CD8-positive, alpha-beta memory T cell (primary cell): ENCODE measurements around the gene IDUA. TPM values are rescaled to one million over a fixed set of nuclear protein-coding genes. Genes with fewer than 3 reads are reported as not detected.

Source experiments
- CTCF ChIA-PET: fragments of 350-600 bp; sonication (Branson Sonifier 250); formaldehyde crosslinking; loops from one replicate; lab custom pipeline; 2021; ENCODE audit warnings: antibody characterized with exemption; lab: Charles Lee
- POLR2A ChIA-PET: fragments of 350-600 bp; sonication (Branson Sonifier 250); formaldehyde crosslinking; loops from one replicate; lab custom pipeline; 2021; ENCODE audit warnings: antibody characterized with exemption; lab: Charles Lee
- DNase-seq, 5 donors: peaks; one replicate each; pipeline versions ENCODE4 v3.0.0 to v3.0.0-alpha.2; 2020 to 2022; ENCODE audit warnings: mixed read lengths in 1 of 5
- H3K27ac ChIP-seq: one replicate; pipeline ENCODE4 v1.7.0; 2013; ENCODE audit warnings: low read depth, mild to moderate bottlenecking, low read length, moderate library complexity
- H3K27me3 ChIP-seq: 2 replicates; pipeline ENCODE4 v1.7.0; 2013; ENCODE audit warnings: low read length, mild to moderate bottlenecking; ENCODE audit not compliant: insufficient read depth, poor library complexity, severe bottlenecking
- H3K36me3 ChIP-seq: 2 replicates; pipeline ENCODE4 v1.7.0; 2013; ENCODE audit warnings: mild to moderate bottlenecking, low read length, moderate library complexity; ENCODE audit not compliant: insufficient read depth
- H3K4me1 ChIP-seq: 2 replicates; pipeline ENCODE4 v1.7.0; 2013; ENCODE audit warnings: mild to moderate bottlenecking, low read length, moderate library complexity; ENCODE audit not compliant: insufficient read depth
- H3K4me3 ChIP-seq: 2 replicates; pipeline ENCODE4 v1.7.0; 2013; ENCODE audit warnings: mild to moderate bottlenecking, low read length
- H3K9me3 ChIP-seq: 2 replicates; pipeline ENCODE4 v1.7.0; 2013; ENCODE audit warnings: mild to moderate bottlenecking, low read length
- H3K27ac Mint-ChIP-seq, 8 donors: one replicate each; pipeline ENCODE4 v1.8.0; 2020 to 2021; ENCODE audit warnings: mixed read lengths in 8 of 8, mild to moderate bottlenecking in 6 of 8, inconsistent platforms in 3 of 8, moderate library complexity in 3 of 8
- H3K27me3 Mint-ChIP-seq, 2 donors: one replicate each; pipeline ENCODE4 v1.8.0; 2020 to 2021; ENCODE audit warnings: mixed read lengths in 2 of 2, mild to moderate bottlenecking in 1 of 2, moderate library complexity in 1 of 2
- H3K36me3 Mint-ChIP-seq, 3 donors: one replicate each; pipeline ENCODE4 v1.8.0; 2020 to 2021; ENCODE audit warnings: mixed read lengths in 3 of 3, inconsistent platforms in 1 of 3, mild to moderate bottlenecking in 1 of 3
- H3K4me1 Mint-ChIP-seq, 3 donors: one replicate each; pipeline ENCODE4 v1.8.0; 2020 to 2021; ENCODE audit warnings: mixed read lengths in 3 of 3, inconsistent platforms in 1 of 3, mild to moderate bottlenecking in 1 of 3
- H3K4me3 Mint-ChIP-seq, 7 donors: one replicate each; pipeline ENCODE4 v1.8.0; 2020 to 2021; ENCODE audit warnings: mixed read lengths in 7 of 7, mild to moderate bottlenecking in 6 of 7, moderate library complexity in 4 of 7, inconsistent platforms in 2 of 7
- H3K9me3 Mint-ChIP-seq, 5 donors: one replicate each; pipeline ENCODE4 v1.8.0; 2020 to 2022; ENCODE audit warnings: mixed read lengths in 5 of 5, mild to moderate bottlenecking in 3 of 5, moderate library complexity in 2 of 5, inconsistent platforms in 1 of 5
- polyA plus RNA-seq: library from polyadenylated mRNA; unstranded; fragments of 300-500 nt; fragmentation: Illumina TruSeq; gene quantifications from one replicate; pipeline ENCODE4 v1.2.3, GENCODE V29; 2021
- total RNA-seq, 2 experiments: library from RNA; stranded (reverse); gene quantifications; one replicate each; pipeline ENCODE4 v1.2.3, GENCODE V29; 2021

The IDUA gene
- total and polyA plus RNA-seq, 3 experiments from 2014 or later, result 9.3 to 19.1 (median 18.7) TPM

DNA sequence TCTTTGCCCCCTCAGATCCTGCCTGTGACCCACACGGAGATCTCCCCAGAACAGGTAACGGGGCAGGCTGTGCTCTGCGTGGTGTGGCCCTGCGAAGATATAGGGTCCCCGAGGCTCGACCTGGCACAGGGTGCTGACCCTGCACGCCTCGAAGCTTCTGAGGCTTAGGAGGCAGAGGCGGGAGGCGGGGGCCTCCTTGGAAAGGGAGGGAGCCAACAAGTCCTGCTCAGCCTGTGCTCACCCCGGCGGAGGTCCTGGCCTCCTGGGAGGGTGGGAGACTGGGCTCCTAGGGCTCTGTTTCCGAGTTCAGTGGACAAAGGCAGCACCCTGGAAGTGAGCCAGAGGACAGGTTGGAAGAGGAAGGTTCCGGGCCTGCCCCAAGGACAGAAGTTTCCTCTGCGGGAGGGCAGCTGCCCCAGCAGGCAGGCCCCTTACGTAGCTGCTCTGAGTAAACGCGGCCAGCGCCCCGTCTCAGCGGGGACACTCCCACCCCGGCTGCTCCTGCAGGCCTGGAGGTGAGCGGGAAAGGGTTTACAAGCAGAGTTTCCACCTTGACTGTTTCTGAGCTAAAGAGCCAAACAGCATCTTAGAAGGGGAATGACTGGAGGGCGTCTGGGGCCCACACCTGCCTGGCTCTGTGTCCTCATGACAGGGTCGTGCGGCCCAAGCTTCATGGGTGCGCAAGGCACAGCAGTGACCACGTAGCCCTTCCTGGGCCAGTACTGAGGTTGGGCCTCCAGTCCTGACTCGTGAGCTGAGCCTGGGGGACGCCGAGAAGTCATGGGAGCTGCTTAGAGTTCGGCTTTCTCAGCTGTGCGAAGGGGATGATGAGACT, 38.5 kb upstream of the IDUA start:
- Histone ChIP-seq H3K4me3 (no peak overlapping the region), H3K9me3 (no peaks in the 10 kb centered on the region), H3K27ac (no peak overlapping the region), H3K36me3 (no peaks in the 10 kb centered on the region), H3K27me3 (no peaks in the 10 kb centered on the region), H3K4me1 (no peaks in the 10 kb centered on the region)
- H3K27me3 Mint-ChIP-seq, result no peaks in the 10 kb centered on the region
- H3K9me3 Mint-ChIP-seq, result no peaks in the 10 kb centered on the region
- peak in 1 of 5 donors; percentile 35 for DNase-seq
- H3K27ac Mint-ChIP-seq, result peak overlapping the region in 1 of 8 donors; percentile 23
- ChIA-PET CTCF (no interaction called here), POLR2A (interaction anchor here (0.6 kb wide), 1 partner anchor 177 kb away, joined by 10 read pairs; no protein-coding TSS in a partner anchor)
- H3K4me3 Mint-ChIP-seq, result no peak overlapping the region
- H3K36me3 Mint-ChIP-seq, result peaks cover 0 to 20% (median 3%) of the 10 kb centered on the region in 3 donors
- peaks cover 0 to 3% (median 0%) of the 10 kb centered on the region in 3 donors for H3K4me1 Mint-ChIP-seq

DNA sequence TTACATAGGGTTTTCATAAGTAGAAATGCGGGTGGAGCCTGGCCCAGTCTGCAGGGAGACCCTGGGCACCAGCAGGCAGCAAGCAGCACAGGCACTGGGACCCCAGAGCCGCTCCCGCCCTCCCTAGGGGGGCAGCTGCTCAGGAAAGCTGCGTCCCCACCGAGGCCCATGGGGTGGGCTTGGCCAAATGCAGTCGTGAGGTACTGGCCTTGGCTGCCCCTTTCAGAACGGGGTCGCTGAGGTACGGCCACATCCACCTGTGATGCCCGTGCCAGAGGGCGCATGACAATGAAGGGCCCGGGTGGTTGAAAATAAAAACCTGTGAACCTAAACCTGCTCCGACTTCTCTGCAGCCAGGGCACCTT, 37.9 kb upstream of the IDUA start:
- CTCF ChIA-PET, result no interaction called here

DNA sequence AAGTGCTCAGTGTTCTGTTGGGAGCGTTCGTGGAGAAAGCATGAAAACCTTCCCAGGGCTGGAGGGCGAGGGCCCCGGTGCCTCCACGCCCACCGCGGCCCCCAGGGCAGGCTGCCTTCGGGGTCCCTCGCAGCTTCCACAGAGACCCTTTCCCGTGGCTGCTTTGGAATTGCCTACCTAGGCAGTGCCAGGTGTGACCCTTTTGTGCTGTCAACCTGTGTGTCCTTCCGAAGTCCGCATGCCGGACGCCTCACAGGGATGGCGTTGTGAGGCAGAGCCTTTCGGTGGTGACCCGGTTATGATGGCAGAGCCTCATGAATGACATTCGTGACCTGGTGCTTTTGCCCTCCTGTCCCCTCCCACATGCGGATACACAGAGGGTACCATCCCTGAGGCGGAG, 37.2 kb upstream of the IDUA start:
- Histone ChIP-seq H3K4me3 (no peak overlapping the region), H3K27ac (no peak overlapping the region), H3K36me3 (no peaks in the 10 kb centered on the region), H3K4me1 (no peaks in the 10 kb centered on the region), H3K9me3 (no peaks in the 10 kb centered on the region), H3K27me3 (no peaks in the 10 kb centered on the region)
- Mint-ChIP-seq H3K4me3 (no peak overlapping the region), H3K4me1 (peaks cover 0 to 1% (median 0%) of the 10 kb centered on the region in 3 donors), H3K36me3 (peaks cover 0 to 24% (median 3%) of the 10 kb centered on the region in 3 donors), H3K9me3 (no peaks in the 10 kb centered on the region), H3K27ac (no peak overlapping the region), H3K27me3 (no peaks in the 10 kb centered on the region)
- peak in 1 of 5 donors; percentile 32 for DNase-seq
- POLR2A ChIA-PET, result no interaction called here
- CTCF ChIA-PET, result no interaction called here

More for the DNA sequence above, 37.9 kb upstream of the IDUA start:
- Histone ChIP-seq H3K27ac (no peak overlapping the region), H3K4me1 (no peaks in the 10 kb centered on the region), H3K36me3 (no peaks in the 10 kb centered on the region), H3K27me3 (no peaks in the 10 kb centered on the region), H3K9me3 (no peaks in the 10 kb centered on the region), H3K4me3 (no peak overlapping the region)
- H3K4me3 Mint-ChIP-seq, result no peak overlapping the region
- H3K36me3 Mint-ChIP-seq, result peaks cover 0 to 20% (median 3%) of the 10 kb centered on the region in 3 donors
- POLR2A ChIA-PET, result interaction anchor here (0.6 kb wide), 1 partner anchor 178 kb away, joined by 10 read pairs; no protein-coding TSS in a partner anchor
- H3K27me3 Mint-ChIP-seq, result no peaks in the 10 kb centered on the region
- no peak overlapping the region for H3K27ac Mint-ChIP-seq
- peaks cover 0 to 3% (median 0%) of the 10 kb centered on the region in 3 donors for H3K4me1 Mint-ChIP-seq
- peak in 1 of 5 donors; percentile 26 for DNase-seq
- H3K9me3 Mint-ChIP-seq, result no peaks in the 10 kb centered on the region

DNA sequence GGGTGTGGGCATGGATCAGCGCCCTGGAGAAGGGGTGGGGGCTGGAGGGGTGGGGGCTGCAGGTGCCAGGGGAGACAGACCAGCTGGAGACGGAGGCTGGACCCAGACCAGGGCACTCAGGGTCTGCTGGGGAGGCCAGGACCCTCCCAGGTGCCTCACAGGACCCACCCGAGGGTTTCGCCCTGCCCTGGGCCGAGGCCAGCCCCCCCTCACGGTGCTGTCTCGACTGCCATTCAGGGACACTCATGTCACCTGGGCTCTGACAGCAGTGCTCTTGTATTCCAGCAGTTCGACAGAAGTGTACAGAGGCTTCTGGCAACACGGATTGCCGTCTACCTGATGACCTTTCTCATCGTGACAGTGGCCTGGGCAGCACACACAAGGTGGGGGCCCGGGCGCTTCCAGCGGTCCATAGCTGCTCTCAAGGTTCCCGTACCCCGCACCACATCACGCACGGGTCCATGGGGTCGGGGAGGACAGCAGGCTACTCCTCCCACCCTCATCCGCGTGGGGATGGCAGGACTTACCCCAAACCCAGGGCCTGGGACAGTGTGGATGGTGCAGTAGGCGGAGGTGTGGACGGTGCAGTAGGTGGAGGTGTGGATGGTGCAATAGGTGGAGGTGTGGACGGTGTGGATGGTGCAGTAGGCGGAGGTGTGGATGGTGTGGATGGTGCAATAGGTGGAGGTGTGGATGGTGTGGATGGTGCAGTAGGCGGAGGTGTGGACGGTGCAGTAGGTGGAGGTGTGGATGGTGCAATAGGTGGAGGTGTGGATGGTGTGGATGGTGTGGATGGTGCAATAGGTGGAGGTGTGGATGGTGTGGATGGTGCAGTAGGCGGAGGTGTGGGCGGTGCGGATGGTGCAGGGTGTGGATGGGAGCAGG, 36.5 kb upstream of the IDUA start:
- DNase-seq, result peak in 1 of 5 donors; percentile 30
- no peak overlapping the region for H3K4me3 ChIP-seq
- H3K27ac Mint-ChIP-seq, result peak overlapping the region in 1 of 8 donors; percentile 78
- ChIA-PET POLR2A (no interaction called here), CTCF (no interaction called here)
- no peaks in the 10 kb centered on the region for H3K27me3 ChIP-seq
- H3K4me1 ChIP-seq, result no peaks in the 10 kb centered on the region
- H3K4me3 Mint-ChIP-seq, result no peak overlapping the region
- H3K9me3 Mint-ChIP-seq, result no peaks in the 10 kb centered on the region
- H3K4me1 Mint-ChIP-seq, result peaks cover 0 to 1% (median 0%) of the 10 kb centered on the region in 3 donors
- H3K27me3 Mint-ChIP-seq, result no peaks in the 10 kb centered on the region
- no peaks in the 10 kb centered on the region for H3K9me3 ChIP-seq
- H3K36me3 Mint-ChIP-seq, result peaks cover 0 to 26% (median 3%) of the 10 kb centered on the region in 3 donors
- H3K36me3 ChIP-seq, result no peaks in the 10 kb centered on the region
- H3K27ac ChIP-seq, result no peak overlapping the region

- ChIA-PET POLR2A (no interaction called here), CTCF (no interaction called here)
- Histone ChIP-seq H3K36me3 (no peaks in the 10 kb centered on the region), H3K4me1 (no peaks in the 10 kb centered on the region), H3K27me3 (no peaks in the 10 kb centered on the region), H3K4me3 (no peak overlapping the region), H3K27ac (no peak overlapping the region), H3K9me3 (no peaks in the 10 kb centered on the region)
- Mint-ChIP-seq H3K27ac (no peak overlapping the region), H3K4me1 (peaks cover 0 to 1% (median 0%) of the 10 kb centered on the region in 3 donors), H3K9me3 (no peaks in the 10 kb centered on the region), H3K27me3 (no peaks in the 10 kb centered on the region), H3K4me3 (no peak overlapping the region), H3K36me3 (peaks cover 0 to 25% (median 3%) of the 10 kb centered on the region in 3 donors)
- no peak for DNase-seq
Observed at GRCh38 chr4:951186-951585, 35.7 kb upstream of the IDUA start.

DNA sequence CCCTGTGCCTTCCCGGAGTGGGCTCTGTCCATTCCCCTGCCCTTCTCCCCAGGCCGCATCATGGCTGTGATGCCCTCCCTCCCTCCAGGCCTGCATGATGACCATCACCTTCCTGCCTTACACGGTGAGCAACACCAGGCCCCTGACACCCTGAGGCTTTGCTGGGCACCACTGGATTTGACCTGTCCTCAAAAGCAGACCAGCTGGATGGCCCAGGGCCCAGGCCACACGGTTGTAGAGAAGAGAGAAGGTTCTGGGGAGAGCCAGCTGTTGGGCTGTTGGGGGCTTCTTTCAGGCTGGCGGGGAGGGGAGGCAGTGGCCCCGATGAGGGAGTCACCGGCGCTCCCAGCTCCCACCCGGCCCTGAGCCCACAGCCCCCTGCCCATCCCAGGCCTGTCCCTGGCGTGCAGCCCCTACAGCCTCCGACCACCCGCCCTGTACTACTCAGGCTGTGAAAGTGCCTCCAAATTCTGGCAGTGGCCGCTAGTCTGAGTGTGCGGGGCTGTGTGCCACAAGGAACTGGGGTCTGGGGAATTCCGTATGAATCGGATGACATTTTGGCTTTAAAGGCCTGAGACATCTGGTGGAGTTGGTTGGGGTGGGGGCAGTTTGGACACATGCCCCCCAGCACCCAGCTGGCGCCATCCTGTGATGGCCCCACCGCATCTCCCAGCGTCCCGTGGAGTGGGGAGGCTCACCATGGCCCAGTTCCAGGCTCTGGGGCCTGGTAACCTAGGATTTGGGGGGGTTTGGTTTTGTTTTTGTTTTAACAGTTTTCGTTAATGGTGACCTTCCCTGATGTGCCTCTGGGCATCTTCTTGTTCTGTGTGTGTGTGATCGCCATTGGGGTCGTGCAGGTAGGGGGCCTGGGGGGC, 35.0 kb upstream of the IDUA start:
- CTCF ChIA-PET, result no interaction called here
- Mint-ChIP-seq H3K4me3 (no peak overlapping the region), H3K27ac (peak overlapping the region in 1 of 8 donors; percentile 33), H3K4me1 (peaks cover 0 to 1% (median 0%) of the 10 kb centered on the region in 3 donors), H3K9me3 (no peaks in the 10 kb centered on the region), H3K27me3 (no peaks in the 10 kb centered on the region), H3K36me3 (peaks cover 0 to 28% (median 3%) of the 10 kb centered on the region in 3 donors)
- H3K36me3 ChIP-seq, result no peaks in the 10 kb centered on the region
- DNase-seq, result no peak
- H3K9me3 ChIP-seq, result no peaks in the 10 kb centered on the region
- no peak overlapping the region for H3K4me3 ChIP-seq
- no peak overlapping the region for H3K27ac ChIP-seq
- no peaks in the 10 kb centered on the region for H3K4me1 ChIP-seq
- POLR2A ChIA-PET, result no interaction called here
- H3K27me3 ChIP-seq, result no peaks in the 10 kb centered on the region

DNA sequence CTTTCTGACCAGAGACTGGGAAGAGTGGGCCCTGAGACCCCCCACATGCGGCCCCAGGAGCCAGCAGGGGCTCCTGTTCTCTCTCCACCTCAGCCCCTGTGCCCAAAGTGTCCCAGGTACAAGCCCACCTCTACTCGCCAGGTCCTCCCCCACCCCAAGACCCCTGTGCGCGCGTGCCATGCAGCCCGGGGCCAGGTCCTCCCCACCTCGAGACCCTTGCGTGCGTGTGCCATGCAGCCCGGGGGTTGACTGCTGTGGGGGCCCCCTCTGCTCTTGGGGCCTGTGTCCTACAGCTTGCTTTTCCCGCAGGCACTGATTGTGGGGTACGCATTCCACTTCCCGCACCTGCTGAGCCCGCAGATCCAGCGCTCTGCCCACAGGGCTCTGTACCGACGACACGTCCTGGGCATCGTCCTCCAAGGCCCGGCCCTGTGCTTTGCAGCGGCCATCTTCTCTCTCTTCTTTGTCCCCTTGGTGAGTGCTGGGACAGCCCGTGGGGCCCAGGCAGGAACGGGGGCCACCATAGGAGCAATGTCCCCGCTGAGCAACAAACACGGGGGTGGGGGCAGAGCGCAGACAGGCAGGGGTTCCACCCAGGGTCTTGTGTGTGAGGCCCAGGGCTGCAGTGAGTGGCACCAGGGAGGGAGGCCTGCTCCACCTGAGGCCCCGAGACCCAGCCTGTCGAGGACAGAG, 33.8 kb upstream of the IDUA start:
- POLR2A ChIA-PET, result no interaction called here
- no peak overlapping the region for H3K4me3 ChIP-seq
- H3K27ac Mint-ChIP-seq, result peak overlapping the region in 1 of 8 donors; percentile 38
- no peaks in the 10 kb centered on the region for H3K4me1 ChIP-seq
- CTCF ChIA-PET, result no interaction called here
- H3K27ac ChIP-seq, result no peak overlapping the region
- H3K4me1 Mint-ChIP-seq, result peaks cover 0 to 1% (median 0%) of the 10 kb centered on the region in 3 donors
- H3K27me3 Mint-ChIP-seq, result no peaks in the 10 kb centered on the region
- no peaks in the 10 kb centered on the region for H3K27me3 ChIP-seq
- peak in 1 of 5 donors; percentile 39 for DNase-seq
- H3K9me3 Mint-ChIP-seq, result no peaks in the 10 kb centered on the region
- no peaks in the 10 kb centered on the region for H3K9me3 ChIP-seq
- H3K36me3 ChIP-seq, result no peaks in the 10 kb centered on the region
- H3K4me3 Mint-ChIP-seq, result no peak overlapping the region
- peaks cover 0 to 36% (median 3%) of the 10 kb centered on the region in 3 donors for H3K36me3 Mint-ChIP-seq
